ENCODE data around the gene IL18BP.

The IL18BP gene

DNA sequence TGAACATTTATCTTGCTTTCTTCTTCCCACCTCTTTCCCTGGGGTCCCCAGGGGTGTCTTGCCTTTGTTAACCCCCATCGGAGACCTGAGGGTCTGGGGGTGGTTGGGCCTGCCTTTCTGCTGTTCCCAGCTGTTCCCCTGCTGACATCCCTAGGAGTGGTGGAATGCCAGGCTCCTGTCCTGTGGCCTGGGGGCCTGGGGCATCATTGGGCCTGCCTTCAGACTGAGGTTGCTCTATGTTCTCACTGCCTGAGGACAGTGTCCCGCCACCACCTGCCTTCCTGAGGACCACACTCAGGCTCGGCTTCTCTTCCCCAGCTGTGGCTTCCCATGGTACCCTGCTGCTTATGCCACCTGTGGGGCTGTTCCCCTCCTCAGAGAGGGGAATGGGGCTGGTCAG is 1.1 kb upstream of the IL18BP start:
- no peak for DNase-seq

DNA sequence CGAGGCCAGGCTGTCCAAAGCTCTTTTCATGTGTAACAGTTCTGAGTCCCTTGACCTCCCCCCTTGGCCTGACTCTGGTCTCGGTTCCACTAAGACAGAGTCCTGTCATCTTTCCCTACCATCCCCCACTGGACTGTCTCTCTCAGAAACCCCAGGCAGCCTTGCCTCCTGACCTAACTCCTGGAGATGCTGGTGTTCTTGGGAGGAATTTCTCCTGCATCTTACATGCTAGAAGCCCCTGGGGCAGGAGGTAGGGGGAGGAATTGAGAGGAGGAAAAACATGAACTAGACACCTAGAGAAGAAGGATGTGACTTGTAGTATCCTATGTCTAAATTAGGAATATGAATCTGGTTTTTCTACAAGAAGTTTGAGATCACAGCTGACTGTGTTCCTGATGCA is 648 bp upstream of the IL18BP start:
- DNase-seq: no peak

DNA sequence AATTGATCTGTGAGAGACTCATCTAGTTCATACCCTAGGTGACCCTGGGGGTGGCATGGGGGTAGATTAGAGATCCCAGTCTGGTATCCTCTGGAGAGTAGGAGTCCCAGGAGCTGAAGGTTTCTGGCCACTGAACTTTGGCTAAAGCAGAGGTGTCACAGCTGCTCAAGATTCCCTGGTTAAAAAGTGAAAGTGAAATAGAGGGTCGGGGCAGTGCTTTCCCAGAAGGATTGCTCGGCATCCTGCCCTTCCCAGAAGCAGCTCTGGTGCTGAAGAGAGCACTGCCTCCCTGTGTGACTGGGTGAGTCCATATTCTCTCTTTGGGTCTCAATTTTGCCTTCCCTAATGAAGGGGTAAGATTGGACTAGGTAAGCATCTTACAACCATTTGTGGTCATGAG is 653 bp downstream of the IL18BP start:
- DNase-seq: no peak

DNA sequence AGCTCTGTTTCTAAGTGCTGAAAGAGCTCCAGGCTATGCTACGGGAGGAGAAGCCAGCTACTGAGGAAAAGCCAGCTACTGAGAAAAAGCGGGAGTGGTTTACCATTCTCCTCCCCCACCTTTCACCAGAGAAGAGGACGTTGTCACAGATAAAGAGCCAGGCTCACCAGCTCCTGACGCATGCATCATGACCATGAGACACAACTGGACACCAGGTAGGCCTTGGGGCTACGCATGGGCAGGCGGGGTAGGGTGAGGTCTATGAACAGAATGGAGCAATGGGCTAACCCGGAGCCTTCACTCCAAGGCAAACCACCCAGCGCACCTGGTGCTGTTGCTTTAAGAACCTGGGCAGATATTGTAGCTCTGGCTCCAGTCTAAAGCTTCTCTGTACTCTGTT is 1.1 kb downstream of the IL18BP start:
- DNase-seq: no peak

DNA sequence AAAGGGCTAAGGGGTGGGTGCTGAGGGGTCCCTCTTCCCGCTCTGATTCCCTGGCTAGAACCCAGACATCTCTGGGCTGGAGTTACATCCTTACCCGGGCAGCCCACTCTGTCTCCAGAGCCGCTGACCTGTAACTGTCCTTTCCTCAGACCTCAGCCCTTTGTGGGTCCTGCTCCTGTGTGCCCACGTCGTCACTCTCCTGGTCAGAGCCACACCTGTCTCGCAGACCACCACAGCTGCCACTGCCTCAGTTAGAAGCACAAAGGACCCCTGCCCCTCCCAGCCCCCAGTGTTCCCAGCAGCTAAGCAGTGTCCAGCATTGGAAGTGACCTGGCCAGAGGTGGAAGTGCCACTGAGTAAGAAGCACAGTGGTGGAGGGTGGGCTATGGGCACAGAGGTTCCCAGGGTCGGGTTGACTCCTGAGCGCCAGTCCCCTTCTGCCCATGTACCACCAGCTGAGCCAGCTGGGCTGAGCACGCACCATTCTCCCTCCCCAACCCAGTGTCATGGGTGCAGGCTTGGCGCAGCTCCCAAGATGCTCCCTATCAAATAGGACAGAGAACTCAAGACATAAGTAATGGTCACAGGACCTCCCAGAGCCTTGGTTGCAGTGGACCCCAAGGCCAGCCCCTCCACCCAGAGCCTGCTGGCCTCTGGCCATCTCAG is 1.6 kb downstream of the IL18BP start:
- DNase-seq: no peak

DNA sequence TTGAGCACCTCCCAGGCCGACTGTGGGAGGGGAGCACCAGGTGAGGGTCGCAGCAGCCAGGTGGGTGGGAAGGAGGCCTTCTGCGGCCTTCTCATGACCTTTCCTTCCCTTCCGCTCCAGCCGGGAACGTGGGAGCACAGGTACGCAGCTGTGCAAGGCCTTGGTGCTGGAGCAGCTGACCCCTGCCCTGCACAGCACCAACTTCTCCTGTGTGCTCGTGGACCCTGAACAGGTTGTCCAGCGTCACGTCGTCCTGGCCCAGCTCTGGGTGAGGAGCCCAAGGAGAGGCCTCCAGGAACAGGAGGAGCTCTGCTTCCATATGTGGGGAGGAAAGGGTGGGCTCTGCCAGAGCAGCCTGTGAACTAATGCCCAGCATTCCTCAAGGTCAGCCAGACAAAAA is 2.6 kb downstream of the IL18BP start:
- no peak for DNase-seq

DNA sequence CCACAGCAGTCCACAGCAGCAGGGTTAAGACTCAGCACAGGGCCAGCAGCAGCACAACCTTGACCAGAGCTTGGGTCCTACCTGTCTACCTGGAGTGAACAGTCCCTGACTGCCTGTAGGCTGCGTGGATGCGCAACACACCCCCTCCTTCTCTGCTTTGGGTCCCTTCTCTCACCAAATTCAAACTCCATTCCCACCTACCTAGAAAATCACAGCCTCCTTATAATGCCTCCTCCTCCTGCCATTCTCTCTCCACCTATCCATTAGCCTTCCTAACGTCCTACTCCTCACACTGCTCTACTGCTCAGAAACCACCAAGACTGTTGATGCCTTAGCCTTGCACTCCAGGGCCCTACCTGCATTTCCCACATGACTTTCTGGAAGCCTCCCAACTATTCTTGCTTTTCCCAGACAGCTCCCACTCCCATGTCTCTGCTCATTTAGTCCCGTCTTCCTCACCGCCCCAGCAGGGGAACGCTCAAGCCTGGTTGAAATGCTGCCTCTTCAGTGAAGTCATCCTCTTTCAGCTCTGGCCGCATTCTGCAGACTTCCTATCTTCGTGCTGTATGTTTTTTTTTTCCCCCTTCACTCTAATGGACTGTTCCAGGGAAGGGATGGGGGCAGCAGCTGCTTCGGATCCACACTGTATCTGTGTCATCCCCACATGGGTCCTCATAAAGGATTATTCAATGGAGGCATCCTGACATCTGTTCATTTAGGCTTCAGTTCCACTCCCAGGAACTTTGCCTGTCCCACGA is 3.3 kb downstream of the IL18BP start:
- no peak for DNase-seq

DNA sequence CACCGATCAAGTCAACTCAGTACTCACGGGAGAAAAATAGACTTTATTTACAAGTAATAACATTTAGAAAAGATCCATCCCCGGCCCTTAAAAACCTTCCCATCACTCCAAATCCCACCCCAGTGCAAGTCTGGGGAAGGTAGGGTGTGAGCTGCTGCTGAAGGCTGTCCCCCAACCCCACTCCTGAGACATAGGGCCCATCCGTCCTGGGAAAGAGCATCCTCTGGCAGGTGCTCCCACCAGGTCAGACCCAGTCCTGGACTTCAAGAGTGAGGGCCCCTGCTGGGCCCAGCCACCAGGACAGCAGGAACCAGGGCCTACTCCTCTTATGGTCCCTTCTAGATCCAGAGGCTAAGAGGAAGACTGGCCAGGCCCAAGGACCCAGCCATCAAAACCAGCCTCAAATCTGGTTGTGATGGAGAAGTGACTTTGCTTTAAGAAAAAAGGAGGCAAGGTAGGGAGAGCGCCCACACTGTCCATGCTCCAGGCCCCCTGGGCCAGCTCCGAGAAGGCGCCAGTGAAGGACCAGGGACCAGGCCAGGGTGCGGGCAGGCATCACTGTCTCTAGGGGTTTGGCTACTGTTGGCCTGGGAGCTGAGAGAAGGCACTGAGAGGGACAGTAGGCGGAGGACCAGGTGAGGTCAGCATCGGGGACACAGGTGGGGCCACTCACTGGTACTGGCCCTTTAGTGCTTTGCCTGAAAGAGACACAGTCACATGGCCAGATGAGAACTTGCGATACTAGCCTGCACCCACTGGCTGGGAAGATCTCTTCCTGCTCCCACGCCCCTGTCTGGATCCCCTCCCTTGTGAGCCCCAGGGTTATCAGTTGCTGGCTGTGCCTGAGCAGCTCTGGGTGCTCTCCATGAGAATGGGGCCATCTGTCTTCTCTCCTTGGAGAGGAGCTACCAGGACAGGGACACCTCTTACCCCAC is 4.4 kb downstream of the IL18BP start:
- DNase-seq: no peak

DNA sequence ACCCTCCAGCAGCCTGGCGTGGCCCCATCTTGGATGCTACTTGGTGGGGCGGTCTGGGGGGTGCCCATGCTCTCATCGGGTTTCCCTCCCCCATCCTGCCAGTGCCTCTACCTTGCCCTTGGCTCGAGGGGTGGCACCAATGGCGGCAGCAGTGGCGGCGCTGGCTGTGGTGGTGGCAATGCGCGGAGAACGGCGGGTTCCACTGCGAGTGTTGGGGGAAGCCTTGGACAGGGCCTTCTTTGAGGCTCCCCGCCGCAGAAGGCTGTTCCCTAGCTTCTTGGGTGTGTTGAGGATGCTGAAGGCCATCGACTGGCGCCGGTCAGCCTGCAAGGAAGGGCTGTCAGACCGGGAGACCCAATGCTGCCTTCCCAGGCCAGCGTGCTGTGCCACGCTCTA is 5.1 kb downstream of the IL18BP start:
- no peak for DNase-seq

DNA sequence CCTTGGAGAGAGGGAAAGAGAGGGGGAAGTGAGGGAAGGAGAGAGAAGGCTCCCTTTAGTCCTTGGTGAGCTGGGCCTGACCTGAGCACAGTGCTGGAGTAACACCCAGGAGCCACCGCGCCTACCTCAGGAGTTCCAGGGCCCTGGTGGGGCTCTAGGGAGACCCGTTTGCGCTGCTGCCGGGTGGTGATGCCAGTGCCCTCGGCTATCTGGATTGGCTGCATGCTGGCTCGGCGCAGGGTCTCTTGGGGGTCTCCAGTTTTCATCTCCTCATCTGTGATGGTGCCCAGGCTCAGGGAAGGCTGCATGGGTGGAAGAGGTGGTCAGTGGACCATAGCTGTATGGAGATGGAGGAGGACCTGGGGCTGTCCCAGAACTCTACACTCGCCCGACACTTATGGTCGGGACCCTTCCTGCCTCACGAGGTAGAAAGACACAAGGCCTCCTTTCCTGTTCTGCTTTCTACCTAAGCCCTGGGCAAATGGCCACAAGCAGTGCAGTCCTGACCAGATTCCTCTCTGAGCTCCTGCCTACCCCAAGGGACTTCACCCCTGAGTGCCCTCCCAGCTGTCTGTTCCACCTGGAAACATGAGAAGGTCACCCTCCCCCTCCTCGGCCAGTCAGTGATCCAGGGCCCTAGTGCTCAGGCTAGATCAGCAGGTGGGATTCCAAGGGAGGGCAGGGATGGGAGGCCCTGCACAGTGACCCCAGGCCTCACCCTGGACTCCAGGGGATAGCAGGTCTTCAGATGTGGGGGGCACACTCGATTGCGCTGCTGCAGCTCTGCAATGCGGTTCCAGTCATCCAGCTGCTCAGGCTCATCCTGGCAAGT is 6.0 kb downstream of the IL18BP start:
- DNase-seq: no peak

DNA sequence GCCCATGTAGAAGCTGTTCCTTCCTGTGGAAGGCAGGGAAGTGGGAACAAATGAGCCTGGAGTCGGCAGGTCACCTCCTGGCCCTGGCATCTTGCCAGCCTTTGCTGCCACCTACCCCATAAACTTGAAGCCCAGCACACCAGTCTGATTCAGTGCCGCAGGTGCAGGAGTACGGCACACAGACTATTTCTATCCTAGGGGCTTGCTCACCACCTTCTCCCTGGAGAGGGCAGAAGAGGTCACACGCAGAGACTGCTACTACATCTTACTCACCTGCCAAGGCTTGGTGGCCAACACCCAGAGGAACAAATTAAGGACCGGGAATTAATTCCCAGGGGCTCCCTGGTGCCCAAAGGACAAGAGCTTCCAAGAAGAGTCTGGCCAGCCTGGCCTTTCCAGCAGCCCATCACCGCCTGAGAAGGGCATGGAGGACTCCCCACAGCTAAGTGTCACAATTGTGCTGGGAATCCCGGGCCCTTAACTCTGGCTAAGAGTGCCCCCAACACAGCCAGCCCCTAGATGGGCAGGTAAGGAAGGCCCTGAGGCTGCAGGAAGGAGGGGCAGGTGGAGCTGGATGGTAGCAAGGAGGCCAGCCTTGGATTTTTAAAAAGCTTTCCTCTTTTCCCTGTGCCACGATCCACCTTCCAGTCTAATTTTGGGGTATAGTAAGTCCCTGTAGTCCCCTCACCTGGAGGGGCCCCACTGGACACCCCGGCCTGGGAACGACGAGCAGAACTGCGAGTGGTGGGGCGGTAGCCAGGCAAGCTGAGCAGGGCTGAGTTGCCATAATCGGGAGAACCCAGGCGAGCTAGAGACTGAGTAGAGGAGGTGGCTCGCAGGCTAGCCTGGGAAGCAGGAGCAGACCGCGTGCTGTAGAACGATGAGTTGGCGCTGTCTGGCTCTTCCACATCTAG is 6.9 kb downstream of the IL18BP start:
- no peak for DNase-seq

DNA sequence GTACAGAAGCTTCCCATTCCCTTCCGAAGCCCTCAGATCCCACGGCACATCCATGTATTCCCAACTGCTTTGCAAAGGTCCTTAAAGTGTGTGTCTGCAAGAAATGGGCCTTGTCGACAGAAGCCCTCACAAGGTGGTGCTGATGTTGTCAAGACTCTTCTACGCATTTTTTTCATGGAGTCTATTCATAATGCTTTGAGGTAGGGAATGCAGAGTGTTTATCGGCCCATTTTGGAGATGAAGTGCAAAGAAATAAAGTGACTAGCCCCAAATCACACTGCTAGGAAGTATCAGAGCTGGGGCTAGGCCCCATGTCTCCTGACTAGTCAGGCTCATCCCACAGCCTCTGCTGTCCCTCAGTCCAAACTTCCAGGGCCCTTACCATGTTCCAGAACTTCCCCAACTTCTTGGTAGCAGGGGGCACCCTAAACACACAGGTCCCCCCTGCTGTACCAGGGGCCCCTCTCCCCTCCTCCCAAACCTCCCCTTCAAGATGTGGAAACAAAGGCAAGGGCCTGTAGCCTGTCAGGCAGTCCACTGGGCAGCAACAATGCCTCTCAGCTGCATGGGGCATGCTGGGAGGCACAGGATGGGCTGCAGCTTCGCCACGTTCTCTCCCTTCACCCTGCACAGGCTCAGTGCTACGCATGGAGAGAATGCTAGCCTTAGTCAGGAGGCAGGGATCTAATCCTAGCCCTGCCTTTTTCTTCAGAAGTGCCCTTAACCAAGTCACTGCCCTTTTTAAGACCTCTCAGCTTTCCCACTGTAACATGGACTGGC is 7.8 kb downstream of the IL18BP start:
- no peak for DNase-seq

DNA sequence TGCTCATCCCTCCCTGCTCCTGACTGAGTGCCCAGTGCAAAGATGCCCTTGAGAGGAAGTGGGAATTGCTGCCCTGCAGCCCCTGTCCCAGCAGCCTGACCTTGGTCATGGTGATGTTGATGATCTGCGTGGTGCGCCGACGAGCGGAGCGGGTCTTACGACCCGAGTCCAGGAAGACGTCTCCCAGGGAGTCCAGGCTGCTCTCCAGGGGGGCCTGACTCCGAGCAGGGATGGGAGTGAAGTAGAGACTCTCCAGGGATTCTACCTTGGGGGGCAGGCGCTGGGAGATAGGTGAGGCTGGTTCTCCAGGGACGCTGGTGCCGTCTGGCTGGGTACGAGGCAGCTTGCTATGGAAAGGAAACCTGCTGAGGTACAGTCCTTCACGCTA is 8.4 kb downstream of the IL18BP start:
- no peak for DNase-seq

DNA sequence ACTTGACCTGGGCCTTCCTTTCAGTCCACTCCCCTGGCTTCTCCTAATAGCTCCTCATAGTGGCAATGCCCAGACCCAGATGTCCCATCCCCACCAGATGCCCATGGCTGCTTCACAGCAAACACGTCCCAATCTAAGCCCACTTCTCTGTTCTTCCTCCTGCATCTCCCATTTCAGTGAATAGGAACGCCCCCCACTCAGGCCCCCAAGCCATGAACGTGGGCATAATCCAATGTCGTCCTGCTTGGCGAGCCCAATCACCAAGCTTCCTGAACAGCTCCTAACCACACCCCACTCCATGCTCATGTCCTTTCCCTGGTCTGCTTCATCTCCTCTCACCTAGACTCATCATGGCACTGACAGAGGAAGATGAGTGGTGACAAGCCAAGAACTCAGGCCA is 8.9 kb downstream of the IL18BP start:
- DNase-seq: no peak

DNA sequence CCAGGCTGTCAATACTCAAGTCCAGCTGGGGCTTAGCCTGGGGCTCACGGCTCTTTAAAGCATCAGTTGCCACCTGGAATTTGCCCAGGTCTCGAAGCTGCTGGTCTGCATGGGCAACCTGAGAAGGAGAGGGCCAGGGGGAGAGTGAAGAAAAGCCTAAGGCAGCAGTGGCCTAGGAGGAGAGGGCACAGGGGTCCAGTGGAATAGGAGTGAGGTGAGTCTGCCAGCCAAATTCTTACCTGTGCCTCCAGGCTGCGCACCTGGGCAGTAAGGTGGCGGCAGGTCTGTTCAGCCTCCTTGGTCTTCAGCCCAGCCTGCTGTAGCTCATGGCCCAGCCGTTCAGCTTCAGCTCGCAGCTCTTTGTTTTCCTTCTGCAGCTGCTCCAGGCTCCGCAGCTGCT is 10.0 kb downstream of the IL18BP start:
- no peak for DNase-seq

DNA sequence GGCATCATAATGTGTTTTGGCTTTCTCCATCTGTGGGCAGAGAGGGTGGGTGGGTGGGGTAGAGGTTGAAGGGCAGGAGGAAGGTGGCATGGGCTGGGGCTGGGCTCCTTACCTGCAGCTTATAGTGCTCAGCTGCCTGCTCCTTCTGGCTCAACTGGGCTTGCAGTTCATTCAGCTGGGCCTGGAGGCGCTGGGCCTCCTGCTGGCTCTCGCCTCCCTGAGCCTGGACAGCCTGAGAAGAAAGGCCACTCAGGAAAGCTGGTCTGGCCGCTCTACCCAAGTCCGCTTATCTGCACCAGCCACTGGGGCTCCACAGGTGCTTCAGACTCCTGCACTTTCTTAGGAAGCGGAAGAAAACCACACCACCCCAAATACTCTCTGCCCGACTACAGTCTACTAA is 10.4 kb downstream of the IL18BP start:
- no peak for DNase-seq

DNA sequence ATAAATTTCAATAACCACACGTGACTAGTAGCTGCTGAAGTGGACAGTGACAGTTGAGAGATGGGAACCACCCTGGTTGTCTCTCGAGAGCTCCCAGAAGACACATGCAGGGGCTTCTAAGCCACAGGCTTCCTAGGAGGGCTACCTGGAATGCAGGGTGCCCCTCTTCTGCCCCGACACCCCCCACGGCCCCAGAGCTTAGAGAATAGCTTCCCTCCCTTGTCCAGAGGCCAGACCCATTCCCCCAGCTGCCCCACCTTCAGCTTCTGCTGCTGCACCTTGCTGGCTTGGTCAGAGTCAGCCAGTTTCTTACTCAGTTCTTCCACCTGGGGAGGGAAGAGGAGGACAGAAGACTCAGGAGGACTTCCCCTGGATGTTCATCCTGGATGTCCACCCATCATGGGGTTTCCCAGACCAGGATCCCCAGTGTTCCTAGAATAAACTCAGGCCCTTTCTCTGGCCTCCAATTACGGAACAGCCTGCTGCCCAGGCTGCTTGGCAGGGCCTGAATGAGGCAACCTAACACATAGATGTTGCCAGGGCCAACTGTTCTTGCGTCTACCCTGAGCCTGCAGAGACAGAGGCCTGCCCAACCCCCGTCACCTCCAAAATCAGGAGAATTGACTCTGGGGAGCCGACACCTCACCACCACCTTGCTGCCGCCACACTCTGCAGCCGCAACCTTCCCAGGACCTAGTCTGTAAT is 12.0 kb downstream of the IL18BP start:
- no peak for DNase-seq

DNA sequence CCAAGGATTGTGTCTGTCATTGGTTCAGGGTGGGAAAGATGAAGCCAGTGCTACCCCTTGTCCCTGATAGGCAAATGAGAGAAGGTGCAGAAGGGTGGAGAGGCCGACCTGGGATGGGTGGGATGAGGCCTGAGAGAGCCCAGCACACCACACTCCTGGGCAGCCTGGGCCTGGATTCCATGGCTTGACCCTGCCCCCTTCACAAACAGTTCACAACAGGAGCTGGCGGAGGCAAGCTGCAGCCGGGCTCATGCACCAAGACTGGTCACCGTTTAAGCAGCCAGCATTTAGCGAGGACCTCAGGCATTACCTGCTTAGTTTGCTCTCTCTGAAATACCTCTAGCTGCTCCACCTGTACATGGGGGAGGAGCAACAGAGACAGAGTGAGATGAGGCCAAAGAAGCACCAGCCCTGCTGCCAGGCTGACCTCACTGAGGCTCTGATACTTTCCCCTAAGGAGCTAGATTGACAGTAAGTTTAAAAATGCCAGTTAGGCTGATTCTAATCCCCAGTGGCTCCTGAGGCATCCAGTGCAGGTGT is 13.5 kb downstream of the IL18BP start:
- DNase-seq: no peak

DNA sequence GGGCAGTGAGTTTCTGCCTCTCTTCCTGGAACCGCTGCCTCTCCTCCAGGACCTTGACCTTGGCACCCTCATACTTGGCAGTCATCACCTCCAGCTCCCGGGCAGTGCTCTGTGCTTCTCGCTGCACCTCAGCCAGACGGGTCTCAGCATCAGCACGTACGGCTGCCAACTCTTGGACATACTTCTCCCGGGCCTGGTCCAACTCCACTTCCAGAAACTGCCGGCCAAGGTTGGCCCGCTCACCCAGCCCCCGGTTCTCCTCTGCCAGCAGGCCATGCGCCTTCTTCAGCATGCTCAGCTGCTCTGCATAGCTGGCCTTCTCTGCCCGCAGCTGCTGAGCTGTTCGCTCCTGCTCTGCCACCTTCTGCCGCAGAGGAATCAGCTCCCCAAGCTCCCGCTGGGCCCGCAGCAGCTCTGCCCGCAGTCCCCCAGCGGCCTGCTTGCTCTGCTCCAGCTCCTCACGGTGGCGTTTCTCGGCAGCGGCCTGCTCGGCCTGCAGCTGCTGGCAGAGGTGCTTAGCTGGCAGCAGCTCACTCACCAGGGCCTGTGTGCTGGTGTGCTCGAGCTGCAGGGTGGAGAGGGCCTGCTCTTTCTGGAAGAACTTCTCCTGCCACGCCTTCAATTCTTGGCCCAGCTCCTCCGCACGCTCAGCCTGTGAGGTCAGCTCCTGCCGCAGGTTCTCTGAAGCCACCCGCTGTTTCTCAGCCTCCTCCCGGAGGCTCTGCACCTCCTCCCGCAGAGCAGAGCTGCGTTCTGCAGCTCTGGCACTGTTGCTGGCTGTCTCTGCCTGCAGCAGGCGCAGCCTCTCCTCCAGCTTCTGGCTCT is 14.4 kb downstream of the IL18BP start:
- no peak for DNase-seq
